ENCODE measurements around the gene ALAS1. TPM values are rescaled to one million over a fixed set of nuclear protein-coding genes. Genes with fewer than 3 reads are reported as not detected.
A peak's percentile ranks its signal among the peaks of the same experiment; 100 is the strongest.
"Not testable (repeated sequence)": the region's sequence is repeated elsewhere in the genome, so short reads cannot be mapped to it uniquely, and the experiment has no call there.

Gene ALAS1
- total RNA-seq, 1 donor from 2014 or later = 41.5 TPM

- no peaks in the 10 kb centered on the region for H3K9me3 ChIP-seq
- intact Hi-C loops (cut with DNase I) = no loop called here
- no peak overlapping the region for H3K4me3 ChIP-seq
- H3K27ac ChIP-seq = no peak overlapping the region
- H3K4me1 ChIP-seq = peaks cover 10% of the 10 kb centered on the region
- no peaks in the 10 kb centered on the region for H3K36me3 ChIP-seq
- H3K27me3 ChIP-seq = no peaks in the 10 kb centered on the region
- DNase-seq (ENCODE audit: extremely low spot score in 2 of 2) = peak in 1 of 2 donors; percentile 69
- TF ChIP-seq POLR2A (IDR thresholded peaks at IDR 0.05) (no peak), POLR2AphosphoS5 (IDR thresholded peaks at IDR 0.05; ENCODE audit: insufficient read depth in 1 of 2, low read depth in 1 of 2) (no peak)
- TF ChIP-seq, protein P1, sequence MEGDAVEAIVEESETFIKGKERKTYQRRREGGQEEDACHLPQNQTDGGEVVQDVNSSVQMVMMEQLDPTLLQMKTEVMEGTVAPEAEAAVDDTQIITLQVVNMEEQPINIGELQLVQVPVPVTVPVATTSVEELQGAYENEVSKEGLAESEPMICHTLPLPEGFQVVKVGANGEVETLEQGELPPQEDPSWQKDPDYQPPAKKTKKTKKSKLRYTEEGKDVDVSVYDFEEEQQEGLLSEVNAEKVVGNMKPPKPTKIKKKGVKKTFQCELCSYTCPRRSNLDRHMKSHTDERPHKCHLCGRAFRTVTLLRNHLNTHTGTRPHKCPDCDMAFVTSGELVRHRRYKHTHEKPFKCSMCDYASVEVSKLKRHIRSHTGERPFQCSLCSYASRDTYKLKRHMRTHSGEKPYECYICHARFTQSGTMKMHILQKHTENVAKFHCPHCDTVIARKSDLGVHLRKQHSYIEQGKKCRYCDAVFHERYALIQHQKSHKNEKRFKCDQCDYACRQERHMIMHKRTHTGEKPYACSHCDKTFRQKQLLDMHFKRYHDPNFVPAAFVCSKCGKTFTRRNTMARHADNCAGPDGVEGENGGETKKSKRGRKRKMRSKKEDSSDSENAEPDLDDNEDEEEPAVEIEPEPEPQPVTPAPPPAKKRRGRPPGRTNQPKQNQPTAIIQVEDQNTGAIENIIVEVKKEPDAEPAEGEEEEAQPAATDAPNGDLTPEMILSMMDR (IDR thresholded peaks at IDR 0.05) = no peak
These were observed 20.8 kb upstream of the ALAS1 start for GRCh38 chr3:52176951-52177700.

DNA sequence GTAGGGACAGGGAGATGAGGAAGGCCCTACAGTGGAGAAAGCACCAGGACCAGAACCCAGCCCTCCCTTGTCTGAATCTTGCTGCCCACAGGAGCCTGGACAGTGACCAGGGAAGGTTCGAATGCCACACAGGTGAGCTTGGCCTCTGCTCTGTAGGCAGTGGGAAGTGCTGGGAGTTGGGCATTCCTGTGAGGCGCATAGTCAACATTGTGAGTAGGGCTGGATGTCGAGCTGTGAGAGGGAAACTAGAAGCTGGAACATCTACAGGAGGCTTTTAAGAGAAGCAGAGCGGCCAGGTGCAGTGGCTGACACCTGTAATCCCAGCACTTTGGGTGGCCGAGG lies 20.3 kb upstream of the ALAS1 start:
- Histone ChIP-seq H3K9me3 (no peaks in the 10 kb centered on the region), H3K4me1 (peaks cover 10% of the 10 kb centered on the region), H3K27me3 (no peaks in the 10 kb centered on the region), H3K27ac (no peak overlapping the region), H3K4me3 (no peak overlapping the region), H3K36me3 (no peaks in the 10 kb centered on the region)
- no peak for DNase-seq (ENCODE audit: extremely low spot score in 2 of 2)
- intact Hi-C loops (cut with DNase I) = no loop called here
- TF ChIP-seq POLR2A (IDR thresholded peaks at IDR 0.05) (no peak), POLR2AphosphoS5 (IDR thresholded peaks at IDR 0.05; ENCODE audit: insufficient read depth in 1 of 2, low read depth in 1 of 2) (no peak)
- TF ChIP-seq, protein P1 (IDR thresholded peaks at IDR 0.05) = no peak

DNA sequence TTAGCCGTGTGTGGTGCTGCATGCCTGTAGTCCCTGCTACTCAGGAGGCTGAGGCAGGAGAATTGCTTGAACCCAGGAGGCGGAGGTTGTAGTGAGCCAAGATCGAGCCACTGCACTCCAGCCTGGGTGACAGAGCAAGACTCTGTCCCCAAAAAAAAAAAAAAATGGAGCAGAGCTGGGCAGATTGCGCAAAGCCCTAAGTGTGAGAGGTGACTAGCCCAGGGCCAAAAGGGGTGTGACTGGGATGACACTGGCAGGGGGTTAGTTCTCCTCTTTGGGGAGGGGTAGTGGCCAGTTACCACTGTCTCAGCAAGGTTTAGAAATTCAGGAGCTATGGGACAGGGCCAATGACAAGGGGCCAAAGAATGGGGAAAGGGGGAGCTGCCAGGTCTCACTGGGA lies 19.8 kb upstream of the ALAS1 start:
- DNase-seq (ENCODE audit: extremely low spot score in 2 of 2); H3K36me3 ChIP-seq; intact Hi-C loops (cut with DNase I); H3K9me3 ChIP-seq; H3K27ac ChIP-seq; H3K27me3 ChIP-seq; H3K4me3 ChIP-seq; H3K4me1 ChIP-seq: not testable (repeated sequence)

- Histone ChIP-seq H3K36me3 (no peaks in the 10 kb centered on the region), H3K27me3 (no peaks in the 10 kb centered on the region), H3K27ac (no peak overlapping the region), H3K4me3 (no peak overlapping the region), H3K9me3 (no peaks in the 10 kb centered on the region), H3K4me1 (peaks cover 10% of the 10 kb centered on the region)
- TF ChIP-seq, protein P1 (IDR thresholded peaks at IDR 0.05) = no peak
- TF ChIP-seq POLR2AphosphoS5 (IDR thresholded peaks at IDR 0.05; ENCODE audit: insufficient read depth in 1 of 2, low read depth in 1 of 2) = no peak
- TF ChIP-seq POLR2A (IDR thresholded peaks at IDR 0.05) = no peak
- intact Hi-C loops (cut with DNase I) = no loop called here
- DNase-seq (ENCODE audit: extremely low spot score in 2 of 2) = peak in 1 of 2 donors; percentile 72
These were observed 19.4 kb upstream of the ALAS1 start for GRCh38 chr3:52178537-52178936.

DNA sequence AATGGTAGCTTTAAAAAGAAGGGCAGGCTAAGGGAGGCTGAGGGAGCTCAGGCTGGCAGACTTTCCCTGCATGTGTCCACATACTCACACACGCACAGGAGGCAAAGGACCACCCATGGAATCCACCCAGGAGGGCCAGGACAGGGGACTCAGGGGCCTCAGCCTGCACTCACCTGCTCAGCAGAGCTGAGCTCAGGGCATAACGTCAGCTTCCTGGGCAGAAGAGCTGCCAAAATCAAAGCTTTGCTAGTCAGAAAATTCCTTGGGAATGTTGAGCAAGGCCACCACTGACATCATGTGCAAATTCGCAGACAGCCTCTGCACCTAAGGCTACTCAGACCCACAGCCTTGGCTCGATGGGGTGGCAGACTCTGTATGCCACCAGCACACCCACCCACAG lies 16.4 kb upstream of the ALAS1 start:
- no peak overlapping the region for H3K4me3 ChIP-seq
- no peaks in the 10 kb centered on the region for H3K27me3 ChIP-seq
- intact Hi-C loops (cut with DNase I) = no loop called here
- no peaks in the 10 kb centered on the region for H3K9me3 ChIP-seq
- DNase-seq (ENCODE audit: extremely low spot score in 2 of 2) = no peak
- no peaks in the 10 kb centered on the region for H3K36me3 ChIP-seq
- TF ChIP-seq, protein P1 (IDR thresholded peaks at IDR 0.05) = no peak
- TF ChIP-seq POLR2A (IDR thresholded peaks at IDR 0.05) (no peak), POLR2AphosphoS5 (IDR thresholded peaks at IDR 0.05; ENCODE audit: insufficient read depth in 1 of 2, low read depth in 1 of 2) (no peak)
- H3K27ac ChIP-seq = no peak overlapping the region
- peaks cover 9% of the 10 kb centered on the region for H3K4me1 ChIP-seq
